DND-41 (cell line): Measurements from ENCODE around the gene FAM20B.

Experiments used
- EZH2 ChIP-seq: IDR thresholded peaks from 3 replicates; pipeline ENCODE4 v1.6.1; 2012; ENCODE audit warnings: borderline replicate concordance, low read depth, mild to moderate bottlenecking, moderate library complexity, low read length, inconsistent platforms; ENCODE audit not compliant: severe bottlenecking
- TF ChIP-seq, protein P1 (sequence below): IDR thresholded peaks from 2 replicates; pipeline ENCODE4 v1.5.1; 2012; ENCODE audit warnings: borderline replicate concordance, low read length, moderate library complexity, mild to moderate bottlenecking; ENCODE audit not compliant: poor library complexity, severe bottlenecking; ENCODE audit errors: extremely low read depth

DNA sequence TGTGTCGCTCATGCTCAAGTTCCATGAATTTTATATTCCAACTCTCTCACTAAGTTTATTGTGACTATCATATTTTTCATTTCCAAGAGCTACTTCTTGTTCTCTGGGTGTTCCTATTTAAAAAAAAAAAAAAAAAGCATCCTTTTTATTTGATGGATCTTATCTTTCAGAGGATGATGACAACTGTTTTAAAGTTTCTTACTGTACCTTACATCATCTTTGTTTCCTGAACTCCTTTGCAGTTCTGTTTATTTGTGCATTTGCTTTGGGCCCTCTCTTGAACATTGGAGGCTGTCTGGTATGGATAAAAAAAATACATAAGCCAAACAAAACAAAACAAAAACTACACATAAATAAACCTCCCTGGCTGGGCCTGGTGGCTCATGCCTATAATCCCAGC is 32.1 kb upstream of the FAM20B start:
- TF ChIP-seq, protein P1, sequence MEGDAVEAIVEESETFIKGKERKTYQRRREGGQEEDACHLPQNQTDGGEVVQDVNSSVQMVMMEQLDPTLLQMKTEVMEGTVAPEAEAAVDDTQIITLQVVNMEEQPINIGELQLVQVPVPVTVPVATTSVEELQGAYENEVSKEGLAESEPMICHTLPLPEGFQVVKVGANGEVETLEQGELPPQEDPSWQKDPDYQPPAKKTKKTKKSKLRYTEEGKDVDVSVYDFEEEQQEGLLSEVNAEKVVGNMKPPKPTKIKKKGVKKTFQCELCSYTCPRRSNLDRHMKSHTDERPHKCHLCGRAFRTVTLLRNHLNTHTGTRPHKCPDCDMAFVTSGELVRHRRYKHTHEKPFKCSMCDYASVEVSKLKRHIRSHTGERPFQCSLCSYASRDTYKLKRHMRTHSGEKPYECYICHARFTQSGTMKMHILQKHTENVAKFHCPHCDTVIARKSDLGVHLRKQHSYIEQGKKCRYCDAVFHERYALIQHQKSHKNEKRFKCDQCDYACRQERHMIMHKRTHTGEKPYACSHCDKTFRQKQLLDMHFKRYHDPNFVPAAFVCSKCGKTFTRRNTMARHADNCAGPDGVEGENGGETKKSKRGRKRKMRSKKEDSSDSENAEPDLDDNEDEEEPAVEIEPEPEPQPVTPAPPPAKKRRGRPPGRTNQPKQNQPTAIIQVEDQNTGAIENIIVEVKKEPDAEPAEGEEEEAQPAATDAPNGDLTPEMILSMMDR: no peak
- TF ChIP-seq EZH2: no peak
